Measurements from ENCODE around the gene GRAPL. TPM values are rescaled to one million over a fixed set of nuclear protein-coding genes. Genes with fewer than 3 reads are reported as not detected.
A peak's percentile ranks its signal among the peaks of the same experiment; 100 is the strongest.
"Not testable (repeated sequence)": the region's sequence is repeated elsewhere in the genome, so short reads cannot be mapped to it uniquely, and the experiment has no call there.

The GRAPL gene
- total and polyA plus RNA-seq, 2 of the 4 experiments (the other 2 are of a cell fraction), result not detected

- in situ Hi-C loops (cut with MboI; ENCODE audit: low sequenced_read_pairs), result not testable (repeated sequence)
- no CpG with 5 or more reads among the region's 10 CpGs for WGBS, 2 experiments (ENCODE audit: extremely low coverage in 2 of 2, insufficient read length in 1 of 2)
These were observed 31.1 kb downstream of the GRAPL start for GRCh38 chr17:19158478-19158877.

GRCh38 chr17:19158938-19159337, 31.5 kb downstream of the GRAPL start:
- H3K79me1 ChIP-seq (ENCODE audit: low read depth in 1 of 2, low read length in 2 of 2); H3K9me3 ChIP-seq (ENCODE audit: control insufficient read depth, insufficient read depth, low read length); H3K4me3 ChIP-seq (ENCODE audit: insufficient read depth, low read depth, low read length); H4K91ac ChIP-seq (ENCODE audit: insufficient read depth, low read depth, low read length); ATAC-seq (ENCODE audit: low read depth); H3K9ac ChIP-seq (ENCODE audit: low read depth, low read length); H3K27me3 ChIP-seq (ENCODE audit: control insufficient read depth, insufficient read depth, low read length); H2BK5ac ChIP-seq (ENCODE audit: low read depth, low read length, poor library complexity, severe bottlenecking); H3K9me1 ChIP-seq (ENCODE audit: insufficient read depth, low read length); H3K36me3 ChIP-seq (ENCODE audit: control insufficient read depth, insufficient read depth, low read length); H2BK120ac ChIP-seq (ENCODE audit: low read depth, low read length); in situ Hi-C loops (cut with MboI; ENCODE audit: low sequenced_read_pairs); H3K4me2 ChIP-seq (ENCODE audit: low read depth, low read length); H2AFZ ChIP-seq (replicated peaks; ENCODE audit: low read length, poor library complexity); H2BK20ac ChIP-seq (ENCODE audit: low read depth, low read length); H3K18ac ChIP-seq (ENCODE audit: low read depth, low read length); H3K23ac ChIP-seq (ENCODE audit: low read depth, low read length); dilution Hi-C loops (cut with HindIII; ENCODE audit: low sequenced_read_pairs, unreplicated experiment); H4K8ac ChIP-seq (ENCODE audit: low read depth in 2 of 2, low read length in 2 of 2); H2AK9ac ChIP-seq (replicated peaks; ENCODE audit: low read depth, low read length, poor library complexity); BruUV-seq (replicated peaks); DNase-seq; H3K27ac ChIP-seq (ENCODE audit: insufficient read depth, low read length); H3K4ac ChIP-seq (ENCODE audit: low read depth, low read length); H2AK5ac ChIP-seq (ENCODE audit: low read depth, low read length); H4K20me1 ChIP-seq (ENCODE audit: insufficient read depth, low read length); POLR2A ChIA-PET (ENCODE audit: unreplicated experiment); H2BK15ac ChIP-seq (ENCODE audit: low read depth, low read length); H3K56ac ChIP-seq (ENCODE audit: extremely low read depth, insufficient read depth, low read length); CTCF ChIA-PET; H3K14ac ChIP-seq (replicated peaks; ENCODE audit: low read depth, low read length); intact Hi-C loops (cut with micrococcal nuclease); H4K5ac ChIP-seq (ENCODE audit: low read depth, low read length); H3K4me1 ChIP-seq (ENCODE audit: control insufficient read depth, insufficient read depth, low read length): not testable (repeated sequence)
- no CpG with 5 or more reads among the region's 2 CpGs for WGBS, 2 experiments (ENCODE audit: extremely low coverage in 2 of 2, insufficient read length in 1 of 2)

More at GRCh38 chr17:19158478-19158877, 31.1 kb downstream of the GRAPL start:
- H2AFZ ChIP-seq (replicated peaks; ENCODE audit: low read length, poor library complexity); H3K36me3 ChIP-seq (ENCODE audit: control insufficient read depth, insufficient read depth, low read length); H3K9me3 ChIP-seq (ENCODE audit: control insufficient read depth, insufficient read depth, low read length); dilution Hi-C loops (cut with HindIII; ENCODE audit: low sequenced_read_pairs, unreplicated experiment); H3K27ac ChIP-seq (ENCODE audit: insufficient read depth, low read length); H3K4me1 ChIP-seq (ENCODE audit: control insufficient read depth, insufficient read depth, low read length); H2BK5ac ChIP-seq (ENCODE audit: low read depth, low read length, poor library complexity, severe bottlenecking); H3K18ac ChIP-seq (ENCODE audit: low read depth, low read length); CTCF ChIA-PET; H3K14ac ChIP-seq (replicated peaks; ENCODE audit: low read depth, low read length); H3K27me3 ChIP-seq (ENCODE audit: control insufficient read depth, insufficient read depth, low read length); H2BK120ac ChIP-seq (ENCODE audit: low read depth, low read length); H4K91ac ChIP-seq (ENCODE audit: insufficient read depth, low read depth, low read length); intact Hi-C loops (cut with micrococcal nuclease); H3K56ac ChIP-seq (ENCODE audit: extremely low read depth, insufficient read depth, low read length); H4K5ac ChIP-seq (ENCODE audit: low read depth, low read length); H2BK15ac ChIP-seq (ENCODE audit: low read depth, low read length); H3K4me2 ChIP-seq (ENCODE audit: low read depth, low read length); H3K23ac ChIP-seq (ENCODE audit: low read depth, low read length); H4K8ac ChIP-seq (ENCODE audit: low read depth in 2 of 2, low read length in 2 of 2); H4K20me1 ChIP-seq (ENCODE audit: insufficient read depth, low read length); H3K9me1 ChIP-seq (ENCODE audit: insufficient read depth, low read length); H3K9ac ChIP-seq (ENCODE audit: low read depth, low read length); H3K4me3 ChIP-seq (ENCODE audit: insufficient read depth, low read depth, low read length); POLR2A ChIA-PET (ENCODE audit: unreplicated experiment); H3K79me1 ChIP-seq (ENCODE audit: low read depth in 1 of 2, low read length in 2 of 2); BruUV-seq (replicated peaks); H3K4ac ChIP-seq (ENCODE audit: low read depth, low read length); H2BK20ac ChIP-seq (ENCODE audit: low read depth, low read length); DNase-seq; H2AK5ac ChIP-seq (ENCODE audit: low read depth, low read length); H2AK9ac ChIP-seq (replicated peaks; ENCODE audit: low read depth, low read length, poor library complexity): not testable (repeated sequence)
- peak; percentile 66 for ATAC-seq (ENCODE audit: low read depth)

All from IMR-90 (cell line).